NCI-H524 (cell line): Measurements from ENCODE around the gene DEXI.
A peak's percentile ranks its signal among the peaks of the same experiment; 100 is the strongest.

Source experiments
- DNase-seq, 2 experiments: peaks; one replicate each; lab custom pipeline; 2025; lab: John Stamatoyannopoulos, UW

DEXI gene

DNA sequence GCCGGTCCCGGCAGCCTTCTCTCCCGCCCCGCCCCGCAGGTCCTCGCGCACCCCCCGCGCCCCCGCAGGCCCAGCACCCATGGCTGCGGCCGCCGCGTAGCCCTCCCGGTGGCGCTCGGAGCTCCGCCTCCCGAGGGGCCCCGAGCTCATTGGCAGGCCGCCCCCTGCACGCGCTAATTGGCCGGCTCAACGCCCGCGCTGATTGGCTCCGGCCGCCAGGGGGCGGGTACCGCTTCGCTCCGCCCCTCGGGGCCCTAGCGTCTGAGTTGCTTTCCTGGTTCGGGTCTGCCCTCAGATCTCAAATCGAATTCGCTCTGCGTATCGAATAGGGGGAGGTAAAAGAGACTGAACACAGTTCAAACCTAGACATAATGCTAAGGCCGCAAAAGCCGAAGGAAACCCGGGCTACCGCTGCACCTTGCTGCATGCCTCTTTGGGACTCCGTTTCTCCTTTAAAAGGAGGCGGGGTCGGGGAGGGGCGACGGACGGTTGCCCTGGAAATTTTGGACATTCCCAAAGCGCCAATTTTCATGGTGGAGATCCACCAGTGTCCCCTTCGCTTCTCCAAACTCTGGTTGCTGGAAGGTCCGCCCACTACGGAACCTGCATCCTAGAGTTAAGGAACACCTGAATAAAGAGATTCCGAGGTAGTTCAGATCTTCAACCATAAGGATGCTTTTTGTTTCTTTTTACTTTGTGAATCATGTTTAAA is at the start of gene DEXI:
DEXI (minus strand) TSS at position 117 of the 712 bp plus-strand sequence. CDS start 463 bp downstream, outside the sequence.
- DNase-seq, result peak; percentile 88 to 95

DNA sequence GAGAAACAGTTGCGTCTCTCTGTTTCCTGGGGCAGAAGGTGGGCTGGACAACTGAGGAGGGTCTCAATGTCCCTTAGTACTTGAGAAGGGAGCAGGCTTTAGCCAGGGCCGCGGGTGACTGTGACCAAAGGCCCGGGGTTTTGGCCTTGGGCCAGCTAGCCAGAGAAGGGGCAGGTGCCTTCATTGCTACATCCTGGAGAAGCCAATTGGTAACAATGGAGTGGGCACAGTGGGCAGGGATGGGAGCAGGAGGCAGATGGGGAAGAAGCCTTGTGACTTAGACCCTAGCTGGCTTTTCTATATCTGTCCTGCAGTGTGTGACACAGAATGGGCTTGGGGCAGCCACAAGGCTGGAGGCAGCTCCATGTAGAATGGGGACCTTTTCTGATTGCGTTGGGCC is 48.1 kb upstream of the DEXI start:
- DNase-seq, result no peak

DNA sequence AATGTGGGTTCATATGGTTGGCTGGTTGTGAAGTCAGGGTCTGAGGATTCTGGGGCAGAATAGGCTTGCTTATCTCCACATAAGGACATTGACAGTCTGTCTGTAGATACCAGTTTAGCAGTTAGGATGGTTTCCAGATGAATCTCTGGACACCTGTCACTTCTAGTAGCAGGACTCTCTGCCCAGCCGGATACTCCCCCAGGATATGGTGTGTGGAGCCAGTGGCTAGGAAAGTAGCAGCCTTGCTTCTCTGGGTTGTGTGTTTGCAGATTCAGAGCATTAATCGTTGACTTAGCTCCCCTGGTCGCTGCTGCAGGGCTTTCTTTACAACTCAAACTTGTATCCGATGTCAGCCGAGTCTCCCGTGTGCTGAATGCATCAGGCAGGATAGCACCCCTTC is 47.3 kb upstream of the DEXI start:
- peak in 1 of 2 experiments; percentile 14 for DNase-seq

DNA sequence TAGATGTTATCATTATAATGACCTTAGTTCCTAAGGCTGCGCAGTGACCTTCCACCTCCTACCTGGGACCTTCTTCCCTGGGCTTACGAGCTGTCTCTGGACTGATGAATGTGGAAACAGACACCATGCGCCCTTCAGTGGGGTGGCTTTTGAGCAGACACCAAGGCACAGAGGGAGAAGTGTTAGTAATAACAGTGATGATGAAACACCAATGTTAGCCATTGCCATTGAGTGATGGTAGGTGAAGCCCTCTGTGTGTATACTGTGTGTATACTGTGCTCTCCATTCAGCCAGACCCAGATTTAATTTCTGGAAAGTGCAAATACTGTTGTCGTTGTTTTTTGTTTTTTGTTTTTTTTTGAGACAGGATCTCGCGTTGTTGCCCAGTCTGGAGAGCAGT is 46.6 kb upstream of the DEXI start:
- no peak for DNase-seq

DNA sequence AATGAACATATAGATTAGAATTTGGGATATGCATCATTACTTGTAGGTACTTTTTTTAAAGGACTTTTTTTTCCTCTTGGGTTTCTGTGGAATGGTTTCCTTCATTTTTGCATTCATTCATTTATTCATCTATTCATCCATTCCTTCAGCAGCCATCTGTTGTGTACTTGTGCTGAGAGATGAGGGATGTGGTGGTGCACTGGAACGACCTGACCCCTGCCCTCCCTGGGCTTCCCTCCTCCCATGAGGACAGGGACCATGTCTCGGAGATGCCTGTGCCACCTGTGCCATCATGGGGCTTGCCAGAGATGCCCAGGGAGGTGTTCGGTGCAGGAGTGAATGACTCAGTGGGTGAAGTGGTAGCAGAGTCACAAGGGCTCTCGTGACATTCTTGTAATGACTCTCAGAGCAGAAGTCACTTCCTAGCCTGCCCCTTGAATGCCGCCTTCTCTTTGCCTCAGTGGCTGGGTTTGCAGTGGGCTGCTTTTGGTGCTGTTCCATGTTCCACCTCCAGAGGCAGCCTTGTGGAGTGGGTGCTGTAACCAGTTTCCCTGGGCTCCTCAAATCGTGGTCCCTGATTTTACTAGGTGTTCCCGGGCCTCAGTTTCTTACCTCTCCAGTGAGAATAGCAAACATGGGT is 46.0 kb upstream of the DEXI start:
- DNase-seq, result no peak

DNA sequence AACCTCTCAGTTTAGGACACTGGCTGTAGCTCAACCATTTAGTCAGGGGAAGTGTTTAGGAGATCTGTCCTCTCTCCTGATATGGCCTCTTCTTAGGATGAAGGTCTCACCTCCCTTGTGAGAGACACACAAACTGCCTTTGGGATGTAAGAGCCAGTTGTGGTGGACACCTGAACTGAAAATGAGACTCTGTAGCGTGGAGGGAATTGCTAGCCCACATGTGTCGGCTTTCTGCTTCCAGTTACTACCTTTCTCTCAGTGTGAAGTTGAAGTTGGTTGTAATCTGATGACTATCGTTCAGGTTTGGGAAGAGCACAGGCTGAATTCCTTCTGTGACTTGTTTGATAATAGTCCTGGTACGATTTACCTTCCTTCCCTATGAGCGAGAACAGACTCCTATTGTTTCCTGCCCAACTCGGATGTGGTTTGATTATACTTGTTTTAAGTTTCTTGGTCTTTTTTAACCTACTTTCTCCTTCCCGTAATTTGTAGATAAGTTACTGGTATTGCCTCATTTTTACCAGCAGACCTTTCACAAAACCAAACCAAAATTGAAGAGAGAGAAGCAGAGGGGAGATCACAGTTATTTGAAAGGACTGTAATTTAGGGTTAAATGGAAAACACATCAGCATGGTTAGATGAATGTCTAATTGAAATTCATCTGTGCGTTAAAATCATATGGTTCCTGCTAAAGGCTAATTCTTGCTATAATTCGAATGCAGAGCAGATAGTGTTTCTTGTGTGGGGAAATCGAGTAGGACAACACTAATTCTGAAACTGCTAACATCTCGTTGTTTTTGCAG is 45.3 kb upstream of the DEXI start:
- no peak for DNase-seq

DNA sequence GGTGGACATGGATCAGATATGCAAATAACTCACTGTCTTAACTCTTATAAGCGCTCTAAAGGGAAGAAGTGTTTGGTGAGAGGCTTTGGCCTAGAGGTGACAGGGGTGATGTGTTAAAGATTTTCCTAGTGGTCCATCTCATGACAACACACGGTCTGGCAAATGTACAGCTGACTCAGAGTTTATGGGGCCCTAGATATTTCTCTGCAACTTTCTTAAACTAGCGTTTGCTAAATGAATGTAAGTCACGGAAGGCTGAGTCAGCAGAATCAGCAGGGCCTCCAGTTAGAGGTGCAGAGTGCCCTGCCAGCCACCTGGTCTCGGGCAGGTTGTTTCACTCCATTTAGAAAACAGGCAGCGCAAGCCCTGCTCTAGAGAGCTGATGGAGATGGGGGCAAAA is 42.2 kb upstream of the DEXI start:
- DNase-seq, result no peak

DNA sequence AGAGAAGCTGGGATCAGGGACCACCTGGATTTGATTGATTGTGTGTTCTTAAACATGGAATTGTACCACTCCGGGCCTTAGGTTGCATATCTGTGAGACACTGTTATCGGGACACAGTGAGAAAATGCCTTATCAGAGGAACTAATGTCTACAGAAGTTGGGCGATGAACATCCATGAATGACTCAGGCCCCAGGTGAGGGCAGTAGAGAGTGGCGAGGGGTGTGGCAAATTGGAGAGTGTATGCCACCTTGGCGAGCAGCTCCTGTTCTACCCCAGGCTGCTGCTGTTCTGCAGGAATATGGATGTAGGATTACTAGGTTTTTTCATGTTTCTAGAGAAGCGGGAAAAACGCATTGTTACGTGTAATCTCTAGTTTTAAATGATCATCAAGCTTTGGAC is 40.9 kb upstream of the DEXI start:
- peak in 1 of 2 experiments; percentile 38 for DNase-seq

DNA sequence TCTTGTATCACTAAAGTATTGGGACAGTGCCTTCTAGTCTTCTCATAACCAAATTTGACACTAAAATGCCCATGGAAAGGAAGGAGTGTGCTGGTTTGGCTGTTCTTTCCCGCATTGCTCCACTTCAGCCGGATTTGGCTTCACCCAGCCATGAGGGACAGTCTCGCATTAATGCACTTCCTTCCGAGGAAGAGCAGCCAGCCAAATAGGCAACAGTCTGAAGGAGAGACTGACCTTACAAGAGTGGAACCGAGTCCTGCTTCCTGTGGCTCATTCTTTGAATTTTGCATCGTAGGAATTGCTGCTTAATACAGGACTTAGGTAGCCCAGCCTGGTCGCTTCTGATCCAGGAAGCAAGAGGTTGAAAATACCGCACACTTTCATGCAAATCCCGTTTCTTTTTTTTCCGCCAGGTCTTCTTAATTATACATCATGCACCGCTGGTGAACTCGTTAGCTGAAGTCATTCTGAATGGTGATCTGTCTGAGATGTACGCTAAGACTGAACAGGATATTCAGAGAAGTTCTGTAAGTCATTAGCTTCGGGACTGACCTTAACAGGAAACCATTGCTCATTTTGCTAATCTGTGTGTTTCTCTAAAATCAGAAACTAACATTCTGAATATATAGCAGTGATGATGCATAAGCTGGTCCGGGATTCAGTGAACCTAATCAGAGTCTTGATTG is 40.3 kb upstream of the DEXI start:
- DNase-seq, result no peak

DNA sequence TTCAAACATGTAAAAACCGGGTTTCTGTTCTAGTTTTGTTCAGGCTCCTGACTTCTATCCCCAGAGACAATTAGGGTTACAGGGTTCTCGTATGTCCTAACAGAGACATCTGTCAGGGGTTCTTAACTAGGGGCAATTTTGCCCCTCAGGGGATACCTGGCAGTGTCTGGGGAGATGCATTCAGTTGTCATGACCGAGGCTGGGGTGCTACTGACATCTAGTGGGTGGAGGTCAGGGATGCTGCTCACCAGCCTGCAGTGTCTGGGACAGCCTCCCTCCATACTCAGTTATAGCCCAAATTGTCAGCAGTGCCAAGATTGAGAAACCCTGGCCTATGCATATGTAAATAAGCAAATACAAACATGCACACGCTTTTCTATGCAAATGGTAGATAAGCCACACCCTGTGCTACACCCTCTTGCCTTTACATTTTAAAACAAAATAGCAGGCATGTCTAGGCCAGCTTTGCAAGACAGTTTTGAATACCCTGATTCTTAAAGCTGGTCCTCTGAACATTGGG is 39.5 kb upstream of the DEXI start:
- DNase-seq, result peak; percentile 81 to 95

DNA sequence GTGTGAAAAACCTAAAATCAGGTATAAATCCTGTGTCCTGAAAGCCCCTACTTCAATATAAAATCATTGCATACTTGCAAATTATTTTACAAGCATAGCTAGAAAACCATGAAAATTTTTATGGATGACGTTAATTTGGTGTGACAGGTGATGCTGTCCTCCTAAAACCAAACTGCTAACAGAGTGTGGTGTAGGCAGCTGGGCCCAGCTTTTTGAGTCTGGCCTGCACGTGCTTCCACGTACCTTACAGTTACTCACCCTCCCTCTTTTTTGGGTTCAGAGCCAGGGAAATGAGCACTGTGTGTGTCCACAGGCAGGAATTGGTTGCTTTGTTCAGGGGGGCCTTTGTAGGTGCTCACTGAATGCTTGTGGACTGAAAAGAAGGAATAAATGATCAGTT is 38.5 kb upstream of the DEXI start:
- no peak for DNase-seq

DNA sequence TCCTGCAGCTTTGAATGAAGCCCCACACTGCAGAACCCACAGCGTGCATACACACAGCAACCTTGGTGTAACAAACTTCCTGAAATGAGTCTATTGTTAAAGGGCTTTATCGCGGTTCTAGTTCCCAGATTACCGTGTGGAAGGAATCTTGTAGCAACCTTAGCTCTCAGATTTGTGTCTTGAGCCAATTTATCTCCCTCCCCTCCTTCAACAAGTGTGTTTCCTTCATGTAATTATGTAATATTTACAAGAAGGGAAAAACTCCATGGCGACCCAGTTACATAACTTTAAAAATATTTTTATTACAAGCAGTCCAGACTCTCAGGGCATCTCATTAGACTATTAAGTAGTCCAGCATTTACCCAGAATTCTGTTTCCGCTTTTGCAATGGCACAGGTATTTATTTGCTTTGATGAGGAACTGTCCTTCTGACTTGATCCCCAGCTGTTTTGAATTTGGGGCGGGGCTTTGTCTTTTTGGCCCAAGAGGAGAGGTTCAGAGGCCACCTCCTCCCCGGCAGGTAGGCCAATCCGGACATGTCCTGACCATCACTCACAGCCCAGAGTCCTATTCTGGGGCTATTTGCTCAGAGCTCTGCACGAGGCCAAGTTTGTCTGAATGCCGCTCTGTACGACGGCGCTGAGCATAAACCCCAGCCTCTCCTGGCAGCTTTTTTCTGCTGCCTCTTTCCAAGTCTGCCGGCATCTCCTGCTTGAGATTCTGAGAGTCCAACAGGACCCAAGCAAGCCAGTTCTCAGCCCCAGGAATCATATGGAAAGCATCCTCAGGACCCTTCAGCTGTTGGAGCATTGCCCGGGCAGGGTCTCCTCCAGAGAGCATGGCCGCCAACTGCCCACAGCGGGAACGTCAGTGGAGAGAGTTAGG is 37.7 kb upstream of the DEXI start:
- DNase-seq, result no peak

DNA sequence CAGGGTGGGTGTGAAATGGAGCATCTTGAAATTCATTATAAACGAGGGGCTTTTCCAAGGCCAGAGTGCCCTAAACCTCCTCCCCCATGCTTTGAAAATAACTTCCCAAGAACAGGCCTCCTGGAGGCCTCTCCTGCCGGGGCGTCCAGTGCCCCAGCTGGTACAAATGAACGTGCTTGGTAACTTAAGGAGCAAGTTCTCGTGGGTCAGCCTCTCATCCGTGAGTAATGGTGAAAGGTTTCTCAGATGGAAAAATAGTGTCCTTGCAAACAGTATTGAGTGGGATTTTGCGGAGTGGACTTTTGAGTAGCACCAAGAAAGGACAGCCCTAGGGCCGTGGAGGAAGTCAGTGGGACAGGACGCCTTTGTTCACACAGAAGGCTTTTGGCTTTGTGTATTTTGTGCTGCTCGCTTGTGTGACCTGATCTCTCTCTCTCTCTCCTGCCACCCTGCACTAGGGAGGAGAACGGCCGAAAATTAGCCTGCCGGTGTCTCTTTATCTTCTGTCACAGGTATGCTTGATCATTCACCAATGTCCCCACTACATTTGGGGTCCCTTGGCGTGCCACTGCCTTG is 36.7 kb upstream of the DEXI start:
- no peak for DNase-seq

DNA sequence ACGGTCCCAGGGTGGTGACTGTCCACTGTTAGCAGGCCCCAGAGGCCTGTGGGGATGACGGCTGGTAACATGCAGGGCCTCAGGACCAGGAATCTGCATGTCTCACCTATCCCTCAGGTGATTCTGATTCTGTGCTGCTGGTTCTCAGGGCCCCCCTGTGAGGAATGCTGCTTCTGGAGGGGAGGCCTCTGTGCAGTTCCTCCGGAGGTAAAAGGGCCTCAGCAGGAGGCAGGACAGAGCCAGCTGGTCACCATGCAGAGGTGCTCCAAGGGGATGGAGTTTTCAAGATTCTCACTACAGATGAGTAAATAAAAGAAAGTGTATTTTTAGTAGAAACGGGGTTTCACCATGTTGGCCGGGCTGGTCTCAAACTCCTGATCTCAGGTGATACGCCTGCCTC is 35.9 kb upstream of the DEXI start:
- DNase-seq, result no peak

DNA sequence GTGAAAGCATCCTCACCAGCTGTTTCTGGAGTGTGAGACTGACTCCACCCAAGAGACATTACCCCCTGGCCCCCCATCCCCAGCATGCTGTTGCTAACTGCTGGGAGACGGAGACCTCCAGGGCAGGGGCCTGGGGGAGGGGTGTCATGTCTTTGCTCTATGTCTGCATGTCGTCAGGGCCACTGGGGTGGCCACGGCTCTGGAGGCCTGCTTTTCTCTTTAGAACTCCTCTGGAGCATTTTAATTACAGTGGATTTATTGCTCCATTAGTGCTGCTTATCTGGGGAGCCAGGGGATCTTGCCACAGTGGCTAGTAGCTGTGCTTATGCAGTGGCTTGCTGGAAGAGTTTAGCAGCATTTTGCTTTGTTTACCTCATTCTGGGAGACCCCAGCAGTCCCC is 34.4 kb upstream of the DEXI start:
- peak; percentile 23 to 33 for DNase-seq

DNA sequence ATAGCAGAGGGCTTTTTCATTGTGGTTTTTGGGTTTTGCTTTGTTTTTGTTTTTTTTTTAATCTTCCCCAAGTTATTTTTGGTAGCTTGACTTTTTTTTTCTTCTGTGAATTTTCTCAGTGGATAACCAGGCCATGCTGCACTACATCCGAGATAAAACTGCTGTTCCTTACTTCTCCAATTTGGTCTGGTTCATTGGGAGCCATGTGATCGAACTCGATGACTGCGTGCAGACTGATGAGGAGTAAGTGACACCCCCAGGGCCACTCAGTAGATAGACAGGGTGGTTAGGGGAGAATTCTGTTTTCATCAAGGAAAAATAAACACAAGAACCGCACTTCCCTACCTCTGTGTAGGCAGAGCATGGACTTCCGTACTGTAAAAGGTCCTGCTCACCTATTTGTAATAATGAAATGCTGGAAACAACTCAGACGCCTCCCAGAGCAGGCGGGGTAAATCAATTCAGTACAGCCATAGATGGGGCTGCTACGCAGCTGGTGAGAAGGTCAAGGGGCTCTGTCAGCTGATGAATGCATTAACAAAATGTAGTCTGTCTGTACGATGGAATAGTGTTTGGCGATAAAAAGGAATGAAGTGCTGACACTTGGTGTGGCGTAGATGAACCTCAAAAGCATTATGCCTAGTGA is 30.7 kb upstream of the DEXI start:
- DNase-seq, result no peak

DNA sequence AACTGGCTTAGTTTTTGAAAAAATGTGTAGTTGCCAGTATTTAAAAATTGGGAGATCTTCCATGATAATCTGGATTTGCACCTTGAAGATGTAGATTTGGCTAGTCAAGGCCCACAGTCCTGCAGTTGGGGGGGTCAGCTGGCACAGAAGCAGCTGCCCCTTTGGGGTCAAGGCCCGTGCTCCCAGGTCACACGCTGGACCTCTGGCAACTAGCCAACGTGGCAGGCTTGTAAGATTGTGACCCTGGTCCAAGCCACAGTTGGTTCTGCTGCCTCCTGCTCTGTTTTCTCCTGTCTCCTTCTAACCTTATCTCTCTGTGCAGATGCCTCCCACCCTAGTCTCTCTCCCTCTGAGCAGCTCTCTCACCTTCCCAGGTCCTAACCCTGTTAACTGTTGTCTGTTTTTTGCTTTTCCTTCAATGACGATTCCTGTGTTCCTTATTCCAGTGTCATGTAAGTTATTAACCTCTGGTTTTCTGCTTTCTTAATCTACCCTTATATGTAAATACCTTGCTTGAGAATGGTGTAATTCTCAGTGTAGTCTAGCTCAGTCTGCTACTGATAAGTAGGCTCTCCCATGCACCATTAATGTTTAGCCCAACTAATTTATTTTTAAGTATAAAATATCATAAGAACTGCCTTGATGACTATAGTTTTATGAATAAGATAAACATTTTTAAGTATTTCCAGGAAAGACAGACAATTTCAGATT is 30.0 kb upstream of the DEXI start:
- no peak for DNase-seq

DNA sequence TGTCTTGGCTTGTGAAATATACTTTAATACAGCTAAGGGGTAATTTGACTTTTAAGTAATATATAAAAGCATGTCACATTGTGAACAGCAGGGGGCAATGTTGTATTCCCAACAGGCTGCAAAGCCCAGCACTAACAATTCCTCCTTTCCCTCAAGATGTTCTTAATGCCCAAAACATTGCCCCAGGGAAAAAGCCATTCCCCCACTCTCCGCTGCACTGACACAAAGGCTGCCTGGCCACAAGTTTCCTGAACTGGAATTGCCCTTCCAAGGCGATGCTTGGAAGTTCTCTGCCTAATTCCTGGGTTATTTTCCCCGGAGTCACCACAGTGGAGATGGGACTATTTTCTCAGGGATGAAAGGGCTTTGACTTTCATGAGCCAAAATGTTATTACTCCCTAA is 29.3 kb upstream of the DEXI start:
- DNase-seq, result peak; percentile 67 to 91

DNA sequence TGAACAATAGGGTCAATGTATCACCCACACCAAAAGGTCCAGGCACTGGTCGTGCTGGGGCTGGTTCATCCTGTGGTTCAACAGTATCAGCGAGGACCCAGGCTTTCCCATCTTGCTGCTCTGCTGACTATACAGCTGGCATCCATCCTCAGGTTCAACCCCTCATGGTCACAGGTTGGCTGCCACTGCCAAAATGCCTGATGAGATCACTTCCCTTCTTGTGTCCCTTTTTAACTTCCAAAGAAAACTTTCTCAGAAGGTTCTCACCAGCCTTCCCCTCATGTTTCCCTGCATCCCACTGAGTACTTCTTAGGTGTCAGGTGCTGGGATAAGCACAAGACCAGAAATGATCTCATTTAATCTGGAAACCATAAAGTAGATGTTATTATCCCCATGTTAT is 27.8 kb upstream of the DEXI start:
- DNase-seq, result no peak

DNA sequence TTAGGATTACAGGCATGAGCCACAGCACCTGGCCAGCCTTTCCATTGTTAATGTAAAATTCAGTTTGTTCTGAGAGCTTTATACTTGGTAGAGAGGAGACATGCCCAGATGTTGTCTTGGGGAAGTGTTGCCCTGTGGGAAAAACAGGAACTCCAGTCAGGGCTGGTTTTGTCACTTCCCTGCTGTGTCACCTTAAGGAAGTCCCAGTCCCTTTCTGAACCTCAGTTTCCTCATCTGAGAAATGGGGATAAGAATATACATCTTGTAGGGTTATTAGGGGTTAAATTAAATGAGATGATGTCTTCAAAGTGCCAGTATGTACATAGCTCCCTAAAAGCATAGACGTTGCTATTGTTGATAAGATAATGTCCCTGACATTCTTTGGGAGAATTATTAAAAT is 27.3 kb upstream of the DEXI start:
- DNase-seq, result no peak
